WTC11 (cell line): ENCODE measurements around the gene TMEM214. TPM values are rescaled to one million over a fixed set of nuclear protein-coding genes. Genes with fewer than 3 reads are reported as not detected.

Experiments used
- ATAC-seq: fragments of 200-7000 bp; cut with Tn5 transposase; 2 replicates; pipeline ENCODE4 v1.10.0; 2021; ENCODE audit warnings: mild to moderate bottlenecking, moderate library complexity
- CTCF ChIA-PET: fragments of 300-600 bp; sonication (Branson Sonifier 250); formaldehyde crosslinking; loops from one replicate; lab custom pipeline; 2021; ENCODE audit warnings: antibody characterized with exemption; lab: Charles Lee
- POLR2A ChIA-PET: fragments of 350-600 bp; sonication (Branson Sonifier 250); formaldehyde crosslinking; loops from one replicate; lab custom pipeline; 2021; ENCODE audit warnings: antibody characterized with exemption; lab: Charles Lee
- DNase-seq: peaks from one replicate; pipeline ENCODE4 v3.0.0; 2021; ENCODE audit warnings: low spot score
- H3K27ac Mint-ChIP-seq: 2 replicates; pipeline ENCODE4 v1.8.0; 2021; ENCODE audit warnings: mixed read lengths
- H3K27me3 Mint-ChIP-seq: 2 replicates; pipeline ENCODE4 v1.8.0; 2021; ENCODE audit warnings: low read depth, mild to moderate bottlenecking, moderate library complexity, mixed read lengths
- H3K36me3 Mint-ChIP-seq: 2 replicates; pipeline ENCODE4 v1.8.0; 2021; ENCODE audit warnings: mixed read lengths
- H3K4me1 Mint-ChIP-seq: 2 replicates; pipeline ENCODE4 v1.8.0; 2022; ENCODE audit warnings: mixed read lengths
- H3K4me3 Mint-ChIP-seq: 2 replicates; pipeline ENCODE4 v1.8.0; 2021; ENCODE audit warnings: mild to moderate bottlenecking, moderate library complexity, mixed read lengths
- H3K9me3 Mint-ChIP-seq: 2 replicates; pipeline ENCODE4 v1.8.0; 2021; ENCODE audit warnings: mixed read lengths
- AR ChIP-seq: fragments of 250-450 bp; sonication (Bioruptor Pico); IDR thresholded peaks from 2 replicates; pipeline ENCODE4 v1.9.0; 2021; ENCODE audit warnings: mild to moderate bottlenecking
- CREM ChIP-seq: sonication (generic); formaldehyde crosslinking; IDR thresholded peaks from 2 replicates; pipeline ENCODE4 v1.8.1; 2022; ENCODE audit warnings: mild to moderate bottlenecking, missing genetic modification reagents, moderate library complexity
- KAT7 ChIP-seq: sonication (generic); formaldehyde crosslinking; IDR thresholded peaks from 2 replicates; pipeline ENCODE4 v1.8.1; 2023; ENCODE audit warnings: missing genetic modification reagents, mild to moderate bottlenecking, borderline replicate concordance
- MYBL2 ChIP-seq: sonication (generic); formaldehyde crosslinking; IDR thresholded peaks from 2 replicates; pipeline ENCODE4 v1.8.1; 2023; ENCODE audit warnings: mild to moderate bottlenecking, moderate library complexity, missing genetic modification reagents
- NR3C1 ChIP-seq: sonication (generic); formaldehyde crosslinking; conservative IDR thresholded peaks from 2 replicates; pipeline ENCODE4 v1.8.1; 2023; ENCODE audit warnings: low read depth, mild to moderate bottlenecking, missing genetic modification reagents
- RORB ChIP-seq: fragments of 250-450 bp; sonication (Bioruptor Pico); IDR thresholded peaks from 2 replicates; pipeline ENCODE4 v1.9.0; 2021; ENCODE audit warnings: mild to moderate bottlenecking
- SMAD4 ChIP-seq: sonication (generic); formaldehyde crosslinking; IDR thresholded peaks from 2 replicates; pipeline ENCODE4 v1.8.0; 2022; ENCODE audit warnings: mild to moderate bottlenecking, missing genetic modification reagents
- SOX15 ChIP-seq: fragments of 250-450 bp; sonication (Bioruptor Pico); IDR thresholded peaks from 2 replicates; pipeline ENCODE4 v1.9.0; 2021; ENCODE audit warnings: mild to moderate bottlenecking
- ZBTB21 ChIP-seq: sonication (generic); formaldehyde crosslinking; IDR thresholded peaks from 2 replicates; pipeline ENCODE4 v1.8.1; 2023; ENCODE audit warnings: mild to moderate bottlenecking, missing genetic modification reagents, borderline replicate concordance
- ZNF219 ChIP-seq: sonication (generic); formaldehyde crosslinking; IDR thresholded peaks from 2 replicates; pipeline ENCODE4 v1.8.0; 2023; ENCODE audit warnings: missing genetic modification reagents, mild to moderate bottlenecking, borderline replicate concordance
- ZNF317 ChIP-seq: sonication (generic); formaldehyde crosslinking; IDR thresholded peaks from 2 replicates; pipeline ENCODE4 v1.8.1; 2023; ENCODE audit warnings: low read depth, mild to moderate bottlenecking, moderate library complexity, missing genetic modification reagents, borderline replicate concordance
- ZNF423 ChIP-seq: fragments of 250-450 bp; sonication (Bioruptor Pico); IDR thresholded peaks from 2 replicates; pipeline ENCODE4 v2.1.2; 2022; ENCODE audit warnings: mild to moderate bottlenecking, moderate library complexity
- total RNA-seq: library from RNA; stranded (reverse); gene quantifications from 3 replicates; pipeline ENCODE4 v1.2.3, GENCODE V29; 2021
- TF ChIP-seq, protein P1 (sequence below): fragments of 250-450 bp; sonication (Bioruptor Pico); IDR thresholded peaks from 2 replicates; pipeline ENCODE4 v1.9.0; 2021; ENCODE audit warnings: mild to moderate bottlenecking, borderline replicate concordance
- TF ChIP-seq, protein P2 (sequence below): sonication (generic); formaldehyde crosslinking; IDR thresholded peaks from 2 replicates; pipeline ENCODE4 v1.8.1; 2023; ENCODE audit warnings: mild to moderate bottlenecking, missing genetic modification reagents
- TF ChIP-seq, protein P3 (sequence below): sonication (generic); formaldehyde crosslinking; IDR thresholded peaks from 2 replicates; pipeline ENCODE4 v1.8.0; 2022; ENCODE audit warnings: mild to moderate bottlenecking, missing genetic modification reagents

TMEM214 gene
- total RNA-seq, 1 experiment from 2014 or later, result 57.1 TPM

DNA sequence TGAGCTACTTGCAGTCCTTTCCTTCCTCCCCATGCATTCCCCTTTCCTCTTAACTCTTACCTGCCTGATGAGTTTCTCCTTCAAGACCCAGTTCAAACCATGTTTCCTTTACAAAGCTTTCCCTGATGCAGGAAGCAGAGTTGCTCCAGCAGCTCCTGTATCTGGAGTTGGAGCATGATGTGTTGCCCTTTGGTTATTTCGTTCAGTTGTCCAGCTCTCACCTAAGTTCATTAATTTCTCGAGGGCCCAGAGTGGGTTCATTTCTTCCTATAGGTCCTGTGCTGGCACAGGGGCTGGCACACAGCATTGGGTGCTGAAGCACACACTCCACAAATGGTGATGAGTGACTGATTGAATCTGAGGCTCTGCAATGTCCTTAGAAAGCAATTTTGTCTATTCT lies 23.0 kb upstream of the TMEM214 start (continued):
- TF ChIP-seq, protein P1, sequence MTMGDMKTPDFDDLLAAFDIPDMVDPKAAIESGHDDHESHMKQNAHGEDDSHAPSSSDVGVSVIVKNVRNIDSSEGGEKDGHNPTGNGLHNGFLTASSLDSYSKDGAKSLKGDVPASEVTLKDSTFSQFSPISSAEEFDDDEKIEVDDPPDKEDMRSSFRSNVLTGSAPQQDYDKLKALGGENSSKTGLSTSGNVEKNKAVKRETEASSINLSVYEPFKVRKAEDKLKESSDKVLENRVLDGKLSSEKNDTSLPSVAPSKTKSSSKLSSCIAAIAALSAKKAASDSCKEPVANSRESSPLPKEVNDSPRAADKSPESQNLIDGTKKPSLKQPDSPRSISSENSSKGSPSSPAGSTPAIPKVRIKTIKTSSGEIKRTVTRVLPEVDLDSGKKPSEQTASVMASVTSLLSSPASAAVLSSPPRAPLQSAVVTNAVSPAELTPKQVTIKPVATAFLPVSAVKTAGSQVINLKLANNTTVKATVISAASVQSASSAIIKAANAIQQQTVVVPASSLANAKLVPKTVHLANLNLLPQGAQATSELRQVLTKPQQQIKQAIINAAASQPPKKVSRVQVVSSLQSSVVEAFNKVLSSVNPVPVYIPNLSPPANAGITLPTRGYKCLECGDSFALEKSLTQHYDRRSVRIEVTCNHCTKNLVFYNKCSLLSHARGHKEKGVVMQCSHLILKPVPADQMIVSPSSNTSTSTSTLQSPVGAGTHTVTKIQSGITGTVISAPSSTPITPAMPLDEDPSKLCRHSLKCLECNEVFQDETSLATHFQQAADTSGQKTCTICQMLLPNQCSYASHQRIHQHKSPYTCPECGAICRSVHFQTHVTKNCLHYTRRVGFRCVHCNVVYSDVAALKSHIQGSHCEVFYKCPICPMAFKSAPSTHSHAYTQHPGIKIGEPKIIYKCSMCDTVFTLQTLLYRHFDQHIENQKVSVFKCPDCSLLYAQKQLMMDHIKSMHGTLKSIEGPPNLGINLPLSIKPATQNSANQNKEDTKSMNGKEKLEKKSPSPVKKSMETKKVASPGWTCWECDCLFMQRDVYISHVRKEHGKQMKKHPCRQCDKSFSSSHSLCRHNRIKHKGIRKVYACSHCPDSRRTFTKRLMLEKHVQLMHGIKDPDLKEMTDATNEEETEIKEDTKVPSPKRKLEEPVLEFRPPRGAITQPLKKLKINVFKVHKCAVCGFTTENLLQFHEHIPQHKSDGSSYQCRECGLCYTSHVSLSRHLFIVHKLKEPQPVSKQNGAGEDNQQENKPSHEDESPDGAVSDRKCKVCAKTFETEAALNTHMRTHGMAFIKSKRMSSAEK, result no peak
- TF ChIP-seq, protein P2, sequence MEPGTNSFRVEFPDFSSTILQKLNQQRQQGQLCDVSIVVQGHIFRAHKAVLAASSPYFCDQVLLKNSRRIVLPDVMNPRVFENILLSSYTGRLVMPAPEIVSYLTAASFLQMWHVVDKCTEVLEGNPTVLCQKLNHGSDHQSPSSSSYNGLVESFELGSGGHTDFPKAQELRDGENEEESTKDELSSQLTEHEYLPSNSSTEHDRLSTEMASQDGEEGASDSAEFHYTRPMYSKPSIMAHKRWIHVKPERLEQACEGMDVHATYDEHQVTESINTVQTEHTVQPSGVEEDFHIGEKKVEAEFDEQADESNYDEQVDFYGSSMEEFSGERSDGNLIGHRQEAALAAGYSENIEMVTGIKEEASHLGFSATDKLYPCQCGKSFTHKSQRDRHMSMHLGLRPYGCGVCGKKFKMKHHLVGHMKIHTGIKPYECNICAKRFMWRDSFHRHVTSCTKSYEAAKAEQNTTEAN (CRISPR knock-in tag), result no peak
- TF ChIP-seq ZNF317 (no peak), SMAD4 (CRISPR knock-in tag) (no peak)

DNA sequence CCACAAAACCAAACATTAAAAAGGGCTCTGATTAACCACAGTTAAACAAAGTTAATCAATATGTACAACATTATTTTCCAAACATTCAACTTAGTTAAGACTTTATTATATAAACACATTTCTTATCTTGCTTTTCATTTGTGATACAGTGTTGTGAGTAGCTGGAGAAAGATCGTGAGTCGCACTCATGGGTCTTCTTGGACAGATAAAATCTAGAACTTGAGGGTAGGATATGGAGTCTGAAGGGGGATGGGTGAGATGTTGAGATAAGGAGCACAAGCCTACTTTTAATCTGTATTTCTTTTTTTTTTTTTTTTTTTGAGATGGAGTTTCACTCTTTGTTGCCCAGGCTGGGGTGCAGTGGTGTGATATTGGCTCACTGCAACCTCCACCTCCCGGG lies 22.6 kb upstream of the TMEM214 start:
- ATAC-seq (no peak), DNase-seq (no peak)
- CTCF ChIA-PET, result interaction anchor here (0.5 to 2.8 kb wide), 7 partner anchors 11 to 164 kb away, joined by 3 to 22 read pairs (median 4); no protein-coding TSS in a partner anchor
- Mint-ChIP-seq H3K36me3 (peaks cover 21% of the 10 kb centered on the region), H3K9me3 (peaks cover 24% of the 10 kb centered on the region), H3K27ac (no peak overlapping the region), H3K4me3 (no peak overlapping the region), H3K4me1 (no peaks in the 10 kb centered on the region), H3K27me3 (peaks cover 11% of the 10 kb centered on the region; the same call in 1 of the 2 replicates)
- TF ChIP-seq SOX15 (CRISPR knock-in tag) (no peak), ZNF423 (no peak), ZBTB21 (CRISPR knock-in tag) (no peak), MYBL2 (no peak), ZNF219 (CRISPR knock-in tag) (no peak), NR3C1 (no peak), AR (CRISPR knock-in tag) (no peak), KAT7 (CRISPR knock-in tag) (no peak), RORB (no peak), CREM (CRISPR knock-in tag) (no peak)
- TF ChIP-seq, protein P3, sequence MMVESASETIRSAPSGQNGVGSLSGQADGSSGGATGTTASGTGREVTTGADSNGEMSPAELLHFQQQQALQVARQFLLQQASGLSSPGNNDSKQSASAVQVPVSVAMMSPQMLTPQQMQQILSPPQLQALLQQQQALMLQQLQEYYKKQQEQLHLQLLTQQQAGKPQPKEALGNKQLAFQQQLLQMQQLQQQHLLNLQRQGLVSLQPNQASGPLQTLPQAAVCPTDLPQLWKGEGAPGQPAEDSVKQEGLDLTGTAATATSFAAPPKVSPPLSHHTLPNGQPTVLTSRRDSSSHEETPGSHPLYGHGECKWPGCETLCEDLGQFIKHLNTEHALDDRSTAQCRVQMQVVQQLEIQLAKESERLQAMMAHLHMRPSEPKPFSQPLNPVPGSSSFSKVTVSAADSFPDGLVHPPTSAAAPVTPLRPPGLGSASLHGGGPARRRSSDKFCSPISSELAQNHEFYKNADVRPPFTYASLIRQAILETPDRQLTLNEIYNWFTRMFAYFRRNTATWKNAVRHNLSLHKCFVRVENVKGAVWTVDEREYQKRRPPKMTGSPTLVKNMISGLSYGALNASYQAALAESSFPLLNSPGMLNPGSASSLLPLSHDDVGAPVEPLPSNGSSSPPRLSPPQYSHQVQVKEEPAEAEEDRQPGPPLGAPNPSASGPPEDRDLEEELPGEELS (CRISPR knock-in tag), result no peak
- POLR2A ChIA-PET, result no interaction called here
